Loucy (cell line): ENCODE results near the gene TBC1D3G.
"Not testable (repeated sequence)": the region's sequence is repeated elsewhere in the genome, so short reads cannot be mapped to it uniquely, and the experiment has no call there.

Experiments
- CTCF ChIP-seq: fragments of 200-600 bp; sonication (generic); conservative IDR thresholded peaks from 2 replicates; pipeline ENCODE4 v1.5.1; 2014; ENCODE audit warnings: mild to moderate bottlenecking, antibody characterized with exemption, low read length
- EZH2phosphoT487 ChIP-seq: fragments of 200-600 bp; IDR thresholded peaks from 2 replicates; pipeline ENCODE4 v1.6.1; 2018; ENCODE audit warnings: antibody characterized with exemption, mild to moderate bottlenecking, moderate library complexity, borderline replicate concordance

GRCh38 chr17:36289965-36290612, 33.6 kb upstream of the TBC1D3G start:
- TF ChIP-seq CTCF, EZH2phosphoT487: not testable (repeated sequence)
